Measurements from ENCODE around the gene CELF1.

Gene CELF1

GRCh38 chr11:47478651-47479329 lies 74.1 kb downstream of the CELF1 start:
- no peak for DNase-seq

- no peak for DNase-seq
Measured at GRCh38 chr11:47477753-47478152, 75.2 kb downstream of the CELF1 start.

DNA sequence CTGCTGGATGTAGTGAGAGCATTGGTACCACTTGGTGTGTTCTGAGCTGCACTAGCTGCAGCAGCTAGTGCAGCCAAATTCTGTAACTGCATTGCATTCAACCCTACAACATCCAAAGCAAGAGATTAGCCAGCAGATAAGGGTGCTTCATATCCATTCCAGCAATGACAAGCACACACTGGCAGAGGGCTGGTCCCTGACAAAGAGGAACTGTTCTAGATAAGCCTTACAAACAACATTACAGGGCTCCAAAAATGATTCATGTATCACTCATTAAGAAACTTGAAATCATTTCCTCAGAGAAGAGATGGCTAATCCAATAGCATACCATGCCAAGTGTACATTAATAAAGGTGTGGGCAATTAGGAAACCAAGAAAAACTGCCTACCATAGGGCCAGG lies 75.6 kb downstream of the CELF1 start:
- no peak for DNase-seq

DNA sequence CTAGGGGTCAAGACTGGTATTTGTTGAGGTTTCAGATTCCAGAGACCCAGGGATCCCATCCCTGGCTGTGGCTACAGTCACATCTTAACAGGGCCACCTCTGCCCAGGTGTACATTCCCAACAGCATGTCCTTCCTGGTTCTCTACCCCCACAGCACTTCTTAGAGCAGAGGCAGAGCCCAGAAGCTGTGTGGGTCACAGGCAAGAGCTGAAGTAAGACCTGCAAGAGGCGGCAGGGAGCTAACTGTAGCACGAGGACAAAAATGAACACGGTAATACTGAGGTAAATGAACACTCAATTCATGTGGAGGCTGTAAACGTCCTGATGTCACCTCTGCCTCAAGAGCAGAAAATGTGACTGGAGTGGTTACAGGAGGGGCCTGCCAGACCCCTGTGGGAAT lies 82.3 kb downstream of the CELF1 start:
- DNase-seq = no peak

DNA sequence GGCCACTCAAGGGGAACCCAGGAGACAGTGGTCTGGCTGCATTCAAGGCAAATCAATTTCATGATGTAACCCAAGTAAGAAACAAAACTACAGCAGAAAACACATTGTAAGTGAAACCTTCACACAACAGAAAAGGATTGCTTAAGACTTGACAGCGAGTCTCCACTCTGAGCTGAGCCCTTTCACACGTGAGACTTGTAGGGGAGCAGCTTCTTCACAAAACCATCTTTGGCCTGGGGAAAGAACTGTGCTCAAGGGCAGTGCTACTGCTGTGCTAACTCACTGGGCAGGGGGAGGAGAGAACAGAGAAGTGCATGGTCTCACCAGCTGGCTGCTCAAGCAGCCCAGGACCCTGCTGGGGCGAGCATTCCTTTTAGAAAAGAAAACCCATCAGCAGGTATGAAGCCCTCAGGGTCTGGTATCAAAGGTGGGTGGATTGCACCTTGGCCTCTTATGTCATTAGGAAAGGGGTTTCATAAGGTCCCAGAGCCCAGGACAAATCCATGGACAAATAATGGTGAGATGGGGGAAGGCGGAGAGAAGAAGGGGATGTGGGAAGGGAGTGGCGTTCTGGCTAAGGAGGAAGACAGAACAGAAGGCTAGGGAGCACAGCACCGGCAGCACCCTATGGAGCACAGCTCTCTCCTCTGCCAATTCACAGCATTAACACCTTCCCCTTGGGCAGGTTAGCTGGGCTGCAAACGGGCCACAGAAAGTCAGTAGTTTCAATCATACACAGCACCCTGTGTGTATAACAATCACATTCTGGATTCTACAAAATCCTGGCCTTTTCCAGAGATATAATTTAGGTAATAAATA lies 83.4 kb downstream of the CELF1 start:
- no peak for DNase-seq

DNA sequence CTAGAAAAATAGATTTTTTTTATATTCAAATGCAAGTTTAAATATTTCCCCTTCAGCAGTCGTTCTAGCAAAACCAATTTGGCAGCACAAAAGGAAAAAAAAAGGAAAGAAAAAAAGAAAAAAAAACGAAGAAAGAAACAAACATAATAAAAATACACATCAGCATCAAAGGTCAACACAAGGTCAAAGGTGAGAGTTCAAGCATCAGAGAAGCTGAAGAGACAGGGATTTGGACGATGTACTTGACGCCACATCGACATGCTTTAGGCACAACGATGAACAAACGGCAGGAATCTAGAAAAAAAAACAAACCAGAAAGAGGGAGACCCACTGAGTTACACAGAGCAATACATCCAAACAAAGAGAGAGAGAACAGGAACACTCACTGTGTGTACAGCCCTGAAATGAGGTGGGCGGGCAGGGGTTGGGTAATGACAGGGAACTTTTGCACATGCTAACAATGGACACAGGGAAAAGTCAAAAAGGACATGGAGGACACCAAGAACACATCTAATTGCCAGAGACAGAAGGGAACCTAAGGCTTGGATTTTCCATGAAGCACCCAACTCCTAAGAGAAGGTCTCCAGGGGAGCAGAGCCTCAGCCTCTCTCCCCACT lies 84.2 kb downstream of the CELF1 start:
- DNase-seq = no peak

DNA sequence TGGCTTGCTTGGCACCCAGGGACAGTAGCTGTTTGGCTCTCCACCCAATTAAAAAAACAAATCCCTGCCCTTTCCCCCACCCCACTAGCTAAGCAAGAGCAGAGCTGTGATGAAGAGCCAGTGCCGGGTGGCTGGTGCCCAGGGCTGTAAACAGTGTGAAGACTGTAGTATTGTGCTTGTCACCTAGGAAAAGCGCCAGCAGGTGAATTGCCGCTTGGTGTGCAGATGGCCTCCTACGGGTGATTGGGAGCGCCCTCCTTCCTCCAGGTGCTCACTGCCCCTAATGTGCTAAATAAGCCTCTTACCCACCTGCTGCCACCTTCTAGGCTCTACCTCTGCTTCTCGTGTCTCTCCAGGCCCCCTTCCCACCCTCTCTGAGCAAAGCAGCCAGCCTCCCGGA lies 85.6 kb downstream of the CELF1 start:
- no peak for DNase-seq

DNA sequence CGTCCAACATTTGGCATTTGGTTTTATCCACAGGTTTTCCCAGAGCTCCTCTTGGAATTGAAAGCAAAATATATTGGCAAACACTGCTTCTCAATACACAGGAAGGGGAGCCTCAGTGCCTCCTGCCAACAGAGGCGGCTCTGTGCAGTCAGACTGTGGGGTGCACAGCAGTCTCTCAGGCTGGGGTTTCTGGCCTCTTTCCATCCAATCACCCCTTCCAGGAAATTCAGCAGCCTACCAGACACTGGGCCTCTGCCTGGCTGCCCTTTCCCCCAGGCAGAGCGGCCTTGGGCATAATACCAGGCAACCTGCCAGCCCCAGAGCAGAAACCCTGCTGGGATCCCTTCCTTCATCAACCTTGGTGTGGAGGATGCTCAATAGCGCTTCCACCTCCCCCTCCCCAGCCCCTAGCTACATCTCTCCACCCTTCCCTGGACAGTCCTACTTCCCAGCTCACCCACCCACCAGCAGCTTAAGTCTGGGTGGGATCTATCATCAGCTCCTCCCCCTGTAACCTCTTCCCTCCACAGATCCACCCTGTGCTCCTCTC lies 86.2 kb downstream of the CELF1 start:
- DNase-seq = no peak

DNA sequence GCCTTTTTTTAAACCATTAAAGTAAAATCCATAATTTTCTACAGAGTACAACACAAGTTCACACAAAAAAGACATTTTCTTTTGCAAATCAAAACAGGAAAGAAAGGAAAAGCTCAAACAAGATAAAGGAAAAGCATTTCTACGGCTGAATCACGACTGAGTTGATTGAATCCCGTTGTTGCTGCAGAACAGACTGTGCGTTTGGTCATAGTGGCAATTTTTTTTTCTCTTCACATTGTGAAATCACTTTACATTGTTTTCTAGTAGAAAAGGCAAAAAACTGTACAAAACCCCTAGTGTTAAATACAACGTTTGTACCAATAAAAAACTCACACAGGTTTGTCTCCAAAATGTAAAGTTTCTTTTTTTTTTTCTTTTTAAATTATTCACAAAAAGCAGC lies 86.7 kb downstream of the CELF1 start:
- no peak for DNase-seq

GRCh38 chr11:47464483-47464882 lies 88.4 kb downstream of the CELF1 start:
- no peak for DNase-seq

DNA sequence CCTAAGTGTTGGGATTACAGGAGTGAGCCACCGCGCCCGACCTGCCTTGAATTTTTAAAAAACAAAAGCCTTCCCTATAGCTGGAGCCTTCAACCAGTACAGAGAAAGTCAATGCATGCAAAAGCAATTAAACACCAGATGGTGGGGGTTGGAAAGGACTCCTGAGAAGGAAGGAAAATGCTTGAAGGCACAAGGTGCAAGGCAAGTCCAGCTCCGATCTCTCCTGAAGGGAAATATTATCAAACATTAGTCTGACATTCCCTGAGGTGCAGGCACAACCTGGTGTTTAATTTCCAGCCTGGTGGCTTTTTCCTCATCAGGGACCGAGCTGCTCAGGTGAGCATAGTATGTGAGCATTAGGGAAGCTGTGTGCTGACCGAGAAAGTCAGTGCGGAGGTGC lies 91.1 kb downstream of the CELF1 start:
- DNase-seq = no peak

DNA sequence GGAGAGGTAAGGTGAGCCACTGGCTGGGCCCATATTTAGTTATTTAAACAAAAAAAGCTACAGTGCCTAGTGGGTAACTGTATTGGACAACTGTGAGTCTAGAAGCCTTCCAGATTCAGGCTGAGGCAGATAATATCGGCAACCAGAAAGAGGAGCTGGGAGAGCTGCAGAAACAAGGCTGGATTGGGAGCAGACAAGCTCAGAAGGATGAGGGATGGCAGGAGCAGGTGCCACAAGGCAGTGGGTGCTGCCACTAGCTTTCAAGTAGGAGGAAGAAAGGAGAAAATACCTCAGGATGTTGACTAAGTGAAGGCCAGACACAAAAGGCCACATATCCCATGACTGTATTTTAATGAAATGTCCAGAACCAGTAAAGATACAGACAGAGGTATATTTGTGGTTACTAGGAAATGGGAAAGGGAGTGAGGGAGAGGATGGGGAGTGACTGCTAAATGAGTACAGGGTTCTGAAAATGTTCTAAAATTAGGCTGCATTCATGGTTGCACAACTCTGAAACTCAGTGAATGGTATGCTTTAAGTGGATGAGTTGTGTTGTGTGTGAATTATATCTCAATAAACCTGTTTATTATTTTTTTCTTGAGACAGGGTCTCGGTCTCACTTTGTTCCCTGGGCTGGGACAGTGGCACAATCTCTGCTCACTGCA lies 92.2 kb downstream of the CELF1 start:
- no peak for DNase-seq

DNA sequence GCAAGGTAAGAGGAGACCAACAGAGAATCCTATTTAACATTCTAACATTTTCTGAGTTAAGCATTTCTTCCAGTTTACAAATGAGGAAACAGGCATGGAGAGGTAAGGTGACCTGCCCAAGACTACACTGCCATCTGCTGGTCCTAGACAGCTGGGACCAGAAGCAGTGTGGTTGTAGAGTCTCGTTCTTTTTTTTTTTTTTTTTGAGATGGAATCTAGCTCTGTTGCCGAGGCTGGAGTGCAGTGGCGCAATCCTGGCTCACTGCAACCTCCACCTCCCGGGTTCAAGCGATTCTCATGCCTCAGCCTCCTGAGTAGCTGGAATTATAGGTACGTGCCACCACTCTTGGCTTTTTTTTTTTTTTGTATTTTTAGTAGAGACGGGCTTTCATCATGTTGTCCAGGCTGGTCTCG lies 98.7 kb downstream of the CELF1 start:
- peak; percentile 58 for DNase-seq

DNA sequence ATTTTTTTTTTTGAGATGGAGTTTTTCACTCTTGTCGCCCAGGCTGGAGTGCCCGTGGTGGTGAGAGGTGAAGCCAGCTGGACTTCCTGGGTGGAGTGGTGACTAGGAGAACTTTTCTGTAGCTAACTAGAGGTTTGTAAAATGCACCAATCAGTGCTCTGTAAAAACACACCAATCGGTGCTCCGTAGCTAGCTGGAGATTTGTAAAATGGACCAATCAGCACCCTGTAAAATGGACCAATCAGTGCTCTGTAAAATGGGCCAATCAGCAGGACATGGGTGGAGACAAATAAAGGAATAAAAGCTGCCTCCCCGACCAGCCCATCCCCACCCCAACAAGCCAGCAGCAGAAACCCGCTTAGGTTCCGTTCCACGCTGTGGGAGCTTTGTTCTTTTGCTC lies 99.6 kb downstream of the CELF1 start:
- DNase-seq = no peak

- DNase-seq = no peak
Measured at GRCh38 chr11:47451990-47452389, 100.9 kb downstream of the CELF1 start.

DNA sequence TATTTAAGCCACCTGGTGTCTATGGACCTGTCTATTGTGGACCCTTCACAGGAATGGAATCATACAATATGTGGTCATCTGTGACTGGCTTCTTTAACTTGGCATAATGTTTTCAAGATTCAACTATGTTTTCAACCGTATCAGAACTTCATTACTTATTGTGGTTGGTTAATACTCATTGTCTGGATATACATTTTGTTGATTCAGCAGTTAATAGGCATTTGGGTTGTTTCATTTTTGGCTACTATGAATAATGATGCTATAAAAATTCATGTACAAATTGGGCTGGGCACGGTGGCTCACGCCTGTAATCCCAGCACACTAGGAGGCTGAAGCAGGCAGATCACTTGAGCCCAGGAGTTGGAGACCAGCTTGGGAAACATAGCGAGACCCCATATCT lies 101.5 kb downstream of the CELF1 start:
- no peak for DNase-seq

DNA sequence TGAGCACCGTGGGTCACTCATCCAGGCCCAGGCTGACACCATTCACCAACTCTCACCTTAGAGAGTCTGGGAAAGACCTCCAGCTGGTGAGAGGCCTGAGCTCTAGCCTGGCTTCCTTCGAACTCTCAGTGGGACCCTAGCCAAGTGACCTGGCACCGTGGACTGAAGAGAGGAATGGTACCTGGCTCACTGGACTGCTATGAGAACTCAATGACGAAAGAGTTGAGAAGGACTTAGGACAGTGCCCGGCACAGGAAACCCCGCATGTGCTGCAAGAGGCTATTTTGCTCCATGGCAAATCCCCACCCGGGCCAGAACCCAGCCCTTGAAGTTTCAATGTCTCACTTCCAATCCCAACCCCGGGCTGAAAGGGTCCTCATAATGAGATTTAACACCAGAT lies 103.4 kb downstream of the CELF1 start:
- DNase-seq = no peak

DNA sequence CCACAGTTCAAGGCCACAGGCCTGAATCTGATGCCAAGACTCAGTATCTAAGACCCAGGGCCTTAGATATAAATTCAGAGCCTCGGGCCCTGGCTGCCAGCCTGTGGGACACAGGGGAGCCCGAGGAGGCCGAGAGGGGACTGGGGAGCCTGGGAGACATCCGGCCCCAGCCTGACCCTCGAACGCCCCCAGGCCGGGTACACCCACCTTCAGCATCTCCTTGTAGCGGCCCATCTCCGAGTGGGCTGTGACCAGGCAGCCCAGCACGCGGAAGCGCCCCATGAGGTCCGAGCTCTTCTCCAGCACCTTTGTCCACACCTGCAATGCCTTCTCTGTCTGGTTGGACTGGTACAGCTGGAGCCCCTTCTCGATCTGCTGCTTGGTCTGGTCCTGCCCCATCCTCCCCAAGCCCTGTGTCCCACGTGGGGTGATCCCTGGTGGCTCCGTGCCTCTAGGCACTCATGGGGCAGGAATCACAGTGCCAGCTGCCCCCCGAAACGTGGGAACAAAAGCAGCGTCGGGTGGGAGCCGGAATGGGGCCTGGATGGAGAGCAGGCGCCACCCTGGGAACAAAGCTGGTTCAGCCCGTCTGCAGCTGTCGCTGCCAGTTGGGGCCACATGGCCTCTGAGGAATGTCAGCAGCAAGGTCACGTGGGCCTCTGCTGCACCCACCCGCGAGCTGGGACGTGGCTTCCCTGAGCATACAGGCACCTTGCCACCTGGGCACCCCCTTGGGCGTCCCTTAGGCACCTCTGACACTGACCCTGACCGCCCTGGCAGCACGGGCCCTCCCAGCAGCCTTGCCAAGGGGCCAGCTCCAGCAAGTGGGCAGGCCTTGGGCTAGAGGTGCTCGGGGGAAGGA lies 104.1 kb downstream of the CELF1 start, which contains the start of gene RAPSN:
Gene RAPSN (minus strand): TSS at position 571 of the 862 bp plus-strand sequence. CDS start 172 bp downstream, at position 399.
- no peak for DNase-seq

- no peak for DNase-seq
Measured at GRCh38 chr11:47447906-47448305, 105.0 kb downstream of the CELF1 start.

DNA sequence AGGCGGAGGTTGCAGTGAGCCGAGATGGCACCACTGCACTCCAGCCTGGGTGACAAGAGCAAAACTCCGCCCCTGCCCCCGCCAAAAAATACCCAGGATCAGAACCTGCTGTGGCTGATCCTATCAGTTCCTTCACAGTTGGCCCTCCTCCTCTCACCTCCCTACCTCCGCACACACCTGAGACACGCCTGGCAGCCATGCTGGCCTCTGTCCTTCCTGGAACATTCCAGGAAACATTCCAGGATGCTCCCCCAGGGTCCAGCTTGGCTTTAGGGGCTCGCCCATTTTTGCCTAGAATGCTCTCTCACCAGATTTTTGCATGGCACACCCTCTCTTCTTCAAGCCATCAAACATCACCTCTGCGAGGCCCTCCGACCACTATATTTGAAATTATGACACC lies 106.1 kb downstream of the CELF1 start:
- DNase-seq = no peak

DNA sequence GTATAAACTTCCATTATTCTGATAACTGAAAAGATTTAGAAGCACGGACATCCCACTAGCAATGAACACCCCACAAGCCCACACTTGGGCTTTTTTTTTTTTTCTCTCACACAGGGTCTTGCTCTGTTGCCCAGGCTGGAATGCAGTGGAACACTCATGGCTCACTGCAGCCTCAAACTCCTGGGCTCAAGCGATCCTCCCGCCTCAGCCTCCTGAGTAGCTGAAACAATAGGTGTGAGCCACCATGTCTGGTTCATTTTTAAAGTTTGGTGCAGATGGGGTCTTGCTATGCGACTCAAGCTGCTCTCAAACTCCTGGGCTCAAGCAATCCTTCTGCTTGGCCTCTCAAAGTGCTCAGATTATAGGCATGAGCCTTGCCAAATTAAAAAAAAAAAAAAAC lies 107.1 kb downstream of the CELF1 start:
- DNase-seq = no peak

DNA sequence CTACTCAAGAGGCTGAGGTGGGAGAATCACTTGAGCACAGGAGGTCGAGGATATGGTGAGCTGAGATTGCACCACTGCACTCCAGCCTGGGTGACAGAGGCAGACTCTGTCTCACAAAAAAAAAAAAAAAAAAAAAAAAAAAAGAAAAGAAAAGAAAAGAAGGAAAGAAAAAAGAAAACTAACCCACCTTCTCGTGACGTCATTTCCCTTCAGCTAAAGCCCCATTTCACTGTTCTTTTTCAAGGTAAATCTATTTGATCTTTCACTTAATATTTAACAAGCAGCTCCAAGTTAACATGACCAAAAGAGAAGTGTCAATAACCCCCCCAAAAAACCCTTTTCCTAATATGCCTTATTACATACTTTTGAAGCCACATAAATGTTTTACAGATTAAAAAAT lies 109.1 kb downstream of the CELF1 start:
- DNase-seq = no peak
